DOHH2 (cell line): ENCODE results near the gene UBE2V1.

Source experiments
- CTCF ChIP-seq: fragments of 200-600 bp; sonication (generic); IDR thresholded peaks from one replicate; pipeline ENCODE4 v1.5.1; 2014; ENCODE audit warnings: antibody characterized with exemption, mild to moderate bottlenecking, low read depth, low read length; ENCODE audit not compliant: poor library complexity, severe bottlenecking
- EZH2phosphoT487 ChIP-seq: fragments of 200-600 bp; sonication (generic); IDR thresholded peaks from 2 replicates; pipeline ENCODE4 v1.6.1; 2017; ENCODE audit warnings: borderline replicate concordance, mild to moderate bottlenecking, antibody characterized with exemption, low read length, moderate library complexity, mixed read lengths

GRCh38 chr20:50057714-50058053, 55.3 kb downstream of the UBE2V1 start:
- TF ChIP-seq CTCF (no peak), EZH2phosphoT487 (no peak)
